HS-27A (cell line): ENCODE measurements around the gene ZNF385B.

Experiments used
- DNase-seq: peaks from one replicate; pipeline ENCODE4 v3.0.0-alpha.2; 2012; ENCODE audit warnings: low read depth, missing footprints

The ZNF385B gene

DNA sequence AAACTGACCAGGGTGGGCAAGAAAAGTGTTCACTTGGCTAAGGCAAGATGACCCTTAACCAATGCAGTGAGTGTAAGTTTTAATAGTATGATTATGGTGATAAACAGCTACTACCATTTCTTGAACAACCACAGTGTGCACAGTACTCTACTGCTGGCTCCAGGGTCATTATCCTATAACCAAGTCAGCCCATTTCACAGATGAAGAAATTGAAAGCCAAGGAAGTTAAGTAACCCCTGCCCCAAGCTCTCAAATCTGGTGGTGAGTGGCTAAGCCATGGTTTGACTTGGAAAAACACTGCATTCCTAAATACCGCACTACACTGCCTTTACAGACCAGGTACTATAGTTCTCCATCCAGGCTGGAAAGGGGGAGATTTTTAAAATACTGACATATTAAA lies 5.7 kb downstream of the ZNF385B start:
- no peak for DNase-seq

DNA sequence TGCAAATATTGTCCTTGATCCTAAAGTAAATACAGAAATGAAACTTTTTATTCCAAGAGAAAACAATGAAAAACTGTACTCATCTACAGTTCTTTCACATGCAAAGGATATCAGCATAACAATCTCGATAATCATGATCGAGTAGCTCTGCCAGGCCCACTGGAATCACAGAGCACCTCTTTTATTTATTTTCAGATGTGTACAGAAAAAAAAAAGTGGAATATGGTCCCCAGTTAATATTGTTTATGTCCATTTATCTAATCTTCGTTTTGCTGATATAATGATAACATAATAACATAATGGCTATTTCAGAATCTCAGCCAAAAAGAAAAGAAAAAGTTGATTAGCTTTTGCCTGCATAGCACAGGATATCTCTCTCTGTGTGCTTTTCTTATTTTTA lies 6.5 kb downstream of the ZNF385B start:
- no peak for DNase-seq

- no peak for DNase-seq
Observed at GRCh38 chr2:179853108-179853507, 8.3 kb downstream of the ZNF385B start.

- DNase-seq: peak; percentile 20
Observed at GRCh38 chr2:179850188-179850587, 11.2 kb downstream of the ZNF385B start.

DNA sequence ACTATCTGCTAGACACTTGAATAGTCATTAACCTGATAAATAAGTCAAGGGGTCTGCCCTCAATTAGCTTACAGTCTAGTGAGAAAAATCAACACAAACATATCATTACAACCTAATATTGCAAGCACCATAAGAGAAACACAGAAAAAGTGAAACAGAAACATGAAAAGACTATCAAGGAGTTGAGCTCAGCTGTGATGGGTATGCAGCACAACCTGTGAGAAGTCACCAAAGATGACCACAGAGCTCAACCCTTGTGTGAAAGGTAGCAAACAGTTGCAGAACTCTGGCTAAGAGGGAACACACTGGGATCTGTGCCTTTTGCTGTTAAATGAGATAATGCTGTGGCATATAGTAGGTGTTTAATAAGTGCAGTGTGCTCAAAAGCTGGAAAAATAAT lies 11.7 kb downstream of the ZNF385B start:
- no peak for DNase-seq

DNA sequence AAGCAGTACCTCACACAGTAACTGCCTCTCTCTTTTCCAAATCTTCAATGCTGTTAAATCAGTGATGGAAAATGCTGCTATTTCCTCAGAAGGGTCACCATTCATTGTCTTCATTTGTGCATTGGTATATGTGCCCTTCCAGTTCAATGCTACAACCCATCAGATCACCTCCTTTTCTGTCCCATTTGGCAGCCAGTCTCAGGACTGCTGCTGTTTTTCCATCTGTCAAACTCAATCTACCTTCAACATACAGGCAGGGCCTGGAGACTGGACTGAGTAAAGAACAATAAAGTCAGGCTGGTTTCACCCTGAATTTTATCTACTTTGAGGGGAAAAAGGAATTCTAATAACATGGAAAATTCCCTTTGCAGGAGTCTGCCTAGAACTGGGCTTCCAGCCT lies 17.9 kb downstream of the ZNF385B start:
- no peak for DNase-seq

GRCh38 chr2:179842498-179843153 lies 18.8 kb downstream of the ZNF385B start:
- DNase-seq: no peak

DNA sequence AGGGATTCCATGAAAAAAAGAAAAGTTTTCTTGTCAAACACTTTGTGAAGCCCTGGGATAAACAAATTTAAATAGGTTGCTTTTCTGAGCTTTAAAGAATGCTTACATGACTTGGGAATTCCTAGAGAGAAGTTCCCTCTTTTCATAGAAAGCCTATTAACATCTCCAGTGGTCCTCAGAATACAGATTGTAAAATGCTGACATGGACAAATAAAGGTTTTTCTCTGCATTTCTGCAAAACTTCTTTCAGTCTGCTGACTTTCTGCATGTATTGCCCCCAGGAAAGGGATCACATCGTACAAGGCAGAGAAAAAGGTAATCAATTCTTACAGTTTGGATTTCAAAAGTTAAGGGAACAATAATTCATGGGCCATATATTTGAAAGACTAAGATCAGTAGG lies 20.6 kb downstream of the ZNF385B start:
- DNase-seq: no peak

GRCh38 chr2:179837408-179837807 lies 24.0 kb downstream of the ZNF385B start:
- no peak for DNase-seq

- DNase-seq: no peak
Observed at GRCh38 chr2:179830043-179830787, 31.2 kb downstream of the ZNF385B start.

- no peak for DNase-seq
Observed at GRCh38 chr2:179826297-179826696, 35.1 kb downstream of the ZNF385B start.

GRCh38 chr2:179825494-179825893 lies 35.9 kb downstream of the ZNF385B start:
- no peak for DNase-seq

DNA sequence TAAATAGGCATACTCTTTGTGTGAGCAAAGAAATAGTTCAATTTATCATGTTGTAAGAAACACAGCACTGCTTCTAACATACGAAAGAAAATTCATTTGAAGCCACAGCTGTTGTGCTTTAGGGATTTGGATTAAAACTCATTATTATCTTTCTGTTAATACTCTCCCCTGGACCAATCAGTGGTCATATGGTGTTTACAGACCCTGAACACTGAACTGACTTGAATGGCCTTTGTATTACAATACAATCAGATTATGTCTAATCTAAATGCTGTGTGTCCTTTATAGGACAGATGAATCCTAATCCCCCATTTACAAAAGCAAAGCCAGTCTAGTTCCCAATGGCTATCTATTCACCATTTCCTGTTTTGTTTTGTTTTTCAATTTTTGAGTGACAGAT lies 36.5 kb downstream of the ZNF385B start:
- no peak for DNase-seq

DNA sequence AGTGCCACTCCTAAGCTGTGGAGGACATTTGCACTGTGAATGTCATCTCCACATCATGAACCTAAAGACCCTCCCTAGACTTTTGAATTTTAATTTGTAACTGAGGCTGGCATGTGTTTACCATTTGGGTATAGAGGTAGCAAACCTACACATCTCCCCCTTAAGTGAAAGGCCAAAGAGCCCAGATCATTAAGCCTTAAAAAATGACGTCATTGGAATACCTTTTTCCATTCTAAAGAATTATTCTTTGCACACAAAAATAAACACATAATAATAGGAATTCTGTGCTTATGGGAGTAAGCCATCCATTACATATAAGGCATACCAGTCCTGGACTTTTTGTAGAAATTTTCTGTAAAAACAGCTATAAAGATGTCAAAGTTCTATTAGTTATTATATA lies 38.9 kb downstream of the ZNF385B start:
- DNase-seq: no peak

DNA sequence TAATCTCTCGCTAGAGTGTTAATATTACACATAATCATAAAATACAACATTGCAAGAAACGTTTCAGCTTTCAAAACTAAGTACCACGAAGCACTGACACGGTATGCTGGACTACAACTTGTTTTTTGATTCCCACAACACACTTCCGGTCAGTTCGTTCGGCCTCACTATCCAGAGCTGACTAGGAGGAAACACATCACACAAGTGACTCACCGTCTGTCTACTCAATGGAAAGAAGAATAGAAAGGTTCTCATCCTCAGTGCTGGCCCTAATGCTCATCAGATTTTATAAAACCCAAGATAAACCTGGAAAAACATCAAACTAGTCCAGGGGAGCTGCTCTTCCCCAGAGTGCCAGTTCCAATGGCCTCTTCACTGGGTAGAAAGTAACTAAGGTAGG lies 42.9 kb downstream of the ZNF385B start:
- no peak for DNase-seq

GRCh38 chr2:179817181-179817841 lies 44.1 kb downstream of the ZNF385B start:
- no peak for DNase-seq

DNA sequence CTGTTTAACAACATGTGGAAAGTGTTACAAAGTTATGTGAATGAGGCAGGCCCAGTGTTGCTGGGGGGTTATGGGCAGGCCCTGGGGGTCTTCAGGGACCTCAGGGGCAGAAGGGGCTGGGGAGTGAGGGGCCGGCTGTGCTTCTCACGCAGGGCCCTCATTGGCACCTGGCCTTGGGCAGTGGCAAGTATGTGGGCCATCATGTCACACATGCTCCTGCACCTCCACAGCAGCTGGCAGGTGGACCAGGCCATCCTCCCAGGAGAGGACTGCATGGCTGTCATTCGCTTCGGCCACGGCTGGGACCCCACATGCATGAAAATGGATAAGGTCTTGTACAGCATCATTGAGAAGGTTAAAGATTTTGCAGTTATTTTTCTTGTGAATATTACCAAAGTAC lies 47.4 kb downstream of the ZNF385B start:
- DNase-seq: no peak

DNA sequence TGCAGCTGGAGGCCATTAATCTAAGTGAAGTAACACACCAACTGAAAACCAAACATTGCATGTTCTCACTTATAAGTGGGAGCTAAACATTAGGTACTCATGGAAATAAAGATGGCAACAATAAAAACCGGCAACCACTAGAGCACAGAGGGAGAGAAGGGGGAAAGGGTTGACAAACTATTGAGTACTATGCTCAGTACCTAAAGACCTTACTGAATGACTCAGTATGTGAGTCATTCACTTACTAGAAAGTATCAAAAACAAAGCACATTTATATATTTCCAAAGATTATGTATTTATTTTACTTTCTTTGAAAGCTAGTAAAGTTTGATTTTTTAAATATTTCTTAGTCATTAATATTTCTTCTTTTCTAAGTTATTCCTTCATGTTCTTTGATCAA lies 48.9 kb downstream of the ZNF385B start:
- DNase-seq: no peak

- DNase-seq: no peak
Observed at GRCh38 chr2:179811042-179811441, 50.4 kb downstream of the ZNF385B start.

GRCh38 chr2:179809606-179810005 lies 51.8 kb downstream of the ZNF385B start:
- DNase-seq: no peak

DNA sequence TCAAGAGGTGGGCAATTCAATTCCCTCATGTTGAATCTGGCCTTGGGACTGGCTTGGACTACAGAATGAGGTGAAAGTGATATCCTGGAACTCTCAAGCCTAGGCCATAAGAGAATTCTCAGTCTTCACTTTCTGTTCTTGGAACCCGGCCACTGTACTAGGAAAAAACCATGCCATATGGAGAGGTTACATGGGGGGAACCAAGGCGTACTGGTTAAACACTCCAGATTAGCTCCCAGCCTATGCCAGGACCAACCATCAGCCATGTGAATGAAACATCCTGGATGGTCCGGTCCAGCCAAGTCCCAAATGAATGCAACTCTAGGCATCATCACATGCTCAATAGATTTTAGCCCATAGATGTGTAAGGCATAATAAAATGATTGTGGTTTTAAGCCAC lies 56.4 kb downstream of the ZNF385B start:
- no peak for DNase-seq

DNA sequence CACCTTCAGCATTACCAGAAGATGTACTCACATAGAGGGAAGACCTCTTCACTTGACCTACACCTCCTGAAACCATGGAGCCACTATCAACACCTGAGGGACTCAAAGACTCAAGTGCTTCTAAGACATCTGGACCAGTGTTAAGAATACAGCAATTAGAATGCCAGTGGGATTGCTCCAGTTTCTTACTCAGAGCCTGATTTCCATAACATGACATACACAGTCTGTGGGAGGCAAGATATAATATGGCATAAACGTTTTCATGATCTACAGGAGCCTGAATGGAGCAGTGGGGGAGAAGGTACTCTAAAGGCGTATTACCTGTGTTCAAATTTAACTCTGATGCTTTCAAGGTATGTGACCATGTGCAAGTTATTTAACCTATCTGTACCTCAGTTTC lies 57.2 kb downstream of the ZNF385B start:
- DNase-seq: no peak
